Testis (tissue), 2 donors: Measurements from ENCODE around the gene ARHGAP5.
"Not testable (repeated sequence)": the region's sequence is repeated elsewhere in the genome, so short reads cannot be mapped to it uniquely, and the experiment has no call there.

Experiments
- POLR2A ChIP-seq: fragments of 450-650 bp; IDR thresholded peaks from one replicate; pipeline ENCODE4 v1.6.1; 2017; ENCODE audit warnings: antibody characterized with exemption, mild to moderate bottlenecking, moderate library complexity
- TF ChIP-seq, protein P1 (sequence below), 3 experiments: fragments of 450-650 bp in 2 of 3; fragments of 200-600 bp in 1 of 3; sonication (generic) in 1 of 3; IDR thresholded peaks; one replicate each; pipeline ENCODE4 v1.5.1; 2016 to 2019; ENCODE audit warnings: antibody characterized with exemption in 3 of 3, mild to moderate bottlenecking in 2 of 3, moderate library complexity in 1 of 3

- TF ChIP-seq, protein P1, sequence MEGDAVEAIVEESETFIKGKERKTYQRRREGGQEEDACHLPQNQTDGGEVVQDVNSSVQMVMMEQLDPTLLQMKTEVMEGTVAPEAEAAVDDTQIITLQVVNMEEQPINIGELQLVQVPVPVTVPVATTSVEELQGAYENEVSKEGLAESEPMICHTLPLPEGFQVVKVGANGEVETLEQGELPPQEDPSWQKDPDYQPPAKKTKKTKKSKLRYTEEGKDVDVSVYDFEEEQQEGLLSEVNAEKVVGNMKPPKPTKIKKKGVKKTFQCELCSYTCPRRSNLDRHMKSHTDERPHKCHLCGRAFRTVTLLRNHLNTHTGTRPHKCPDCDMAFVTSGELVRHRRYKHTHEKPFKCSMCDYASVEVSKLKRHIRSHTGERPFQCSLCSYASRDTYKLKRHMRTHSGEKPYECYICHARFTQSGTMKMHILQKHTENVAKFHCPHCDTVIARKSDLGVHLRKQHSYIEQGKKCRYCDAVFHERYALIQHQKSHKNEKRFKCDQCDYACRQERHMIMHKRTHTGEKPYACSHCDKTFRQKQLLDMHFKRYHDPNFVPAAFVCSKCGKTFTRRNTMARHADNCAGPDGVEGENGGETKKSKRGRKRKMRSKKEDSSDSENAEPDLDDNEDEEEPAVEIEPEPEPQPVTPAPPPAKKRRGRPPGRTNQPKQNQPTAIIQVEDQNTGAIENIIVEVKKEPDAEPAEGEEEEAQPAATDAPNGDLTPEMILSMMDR (IDR thresholded peaks at IDR 0.05): not testable (repeated sequence)
- not testable (repeated sequence) for TF ChIP-seq POLR2A
Observed at GRCh38 chr14:32127731-32128654, 50.9 kb downstream of the ARHGAP5 start.
